HG02623 (cell line): ENCODE measurements around the gene CREG2.

Experiments used
- ATAC-seq: cut with Tn5 transposase; IDR thresholded peaks from one replicate; pipeline ENCODE4 v1.9.1; 2021; ENCODE audit warnings: moderate library complexity; ENCODE audit not compliant: unreplicated experiment

CREG2 gene

GRCh38 chr2:101387151-101387834 lies at the start of gene CREG2:
Gene CREG2, minus strand, starts transcription at chr2:101387503. Its CDS starts 46 bp downstream, at chr2:101387457.
- no peak for ATAC-seq

GRCh38 chr2:101435001-101435862 lies 47.9 kb upstream of the CREG2 start:
- ATAC-seq: no peak

GRCh38 chr2:101433465-101433864 lies 46.2 kb upstream of the CREG2 start:
- no peak for ATAC-seq

- ATAC-seq: no peak
Measured at GRCh38 chr2:101432411-101433181, 45.3 kb upstream of the CREG2 start.

GRCh38 chr2:101431486-101431885 lies 44.2 kb upstream of the CREG2 start:
- ATAC-seq: no peak

- no peak for ATAC-seq
Measured at GRCh38 chr2:101430156-101430555, 42.9 kb upstream of the CREG2 start.

GRCh38 chr2:101429453-101429852 lies 42.1 kb upstream of the CREG2 start:
- no peak for ATAC-seq

GRCh38 chr2:101428422-101429176 lies 41.3 kb upstream of the CREG2 start:
- ATAC-seq: no peak

- ATAC-seq: no peak
Measured at GRCh38 chr2:101427743-101428142, 40.4 kb upstream of the CREG2 start.

- ATAC-seq: no peak
Measured at GRCh38 chr2:101427240-101427639, 39.9 kb upstream of the CREG2 start.

GRCh38 chr2:101426822-101427221 lies 39.5 kb upstream of the CREG2 start:
- no peak for ATAC-seq

GRCh38 chr2:101420623-101421022 lies 33.3 kb upstream of the CREG2 start:
- ATAC-seq: no peak

- ATAC-seq: no peak
Measured at GRCh38 chr2:101419096-101419663, 31.9 kb upstream of the CREG2 start.

GRCh38 chr2:101418460-101419095 lies 31.3 kb upstream of the CREG2 start:
- ATAC-seq: no peak

- ATAC-seq: no peak
Measured at GRCh38 chr2:101416609-101417008, 29.3 kb upstream of the CREG2 start.

- ATAC-seq: no peak
Measured at GRCh38 chr2:101415884-101416283, 28.6 kb upstream of the CREG2 start.

GRCh38 chr2:101415220-101415619 lies 27.9 kb upstream of the CREG2 start:
- ATAC-seq: no peak

- ATAC-seq: no peak
Measured at GRCh38 chr2:101412092-101412694, 24.9 kb upstream of the CREG2 start.

- no peak for ATAC-seq
Measured at GRCh38 chr2:101410746-101411145, 23.4 kb upstream of the CREG2 start.

GRCh38 chr2:101410114-101410513 lies 22.8 kb upstream of the CREG2 start:
- ATAC-seq: no peak
